Measurements from ENCODE around the gene HIPK2.
"Not testable (repeated sequence)": the region's sequence is repeated elsewhere in the genome, so short reads cannot be mapped to it uniquely, and the experiment has no call there.

HIPK2 gene

DNA sequence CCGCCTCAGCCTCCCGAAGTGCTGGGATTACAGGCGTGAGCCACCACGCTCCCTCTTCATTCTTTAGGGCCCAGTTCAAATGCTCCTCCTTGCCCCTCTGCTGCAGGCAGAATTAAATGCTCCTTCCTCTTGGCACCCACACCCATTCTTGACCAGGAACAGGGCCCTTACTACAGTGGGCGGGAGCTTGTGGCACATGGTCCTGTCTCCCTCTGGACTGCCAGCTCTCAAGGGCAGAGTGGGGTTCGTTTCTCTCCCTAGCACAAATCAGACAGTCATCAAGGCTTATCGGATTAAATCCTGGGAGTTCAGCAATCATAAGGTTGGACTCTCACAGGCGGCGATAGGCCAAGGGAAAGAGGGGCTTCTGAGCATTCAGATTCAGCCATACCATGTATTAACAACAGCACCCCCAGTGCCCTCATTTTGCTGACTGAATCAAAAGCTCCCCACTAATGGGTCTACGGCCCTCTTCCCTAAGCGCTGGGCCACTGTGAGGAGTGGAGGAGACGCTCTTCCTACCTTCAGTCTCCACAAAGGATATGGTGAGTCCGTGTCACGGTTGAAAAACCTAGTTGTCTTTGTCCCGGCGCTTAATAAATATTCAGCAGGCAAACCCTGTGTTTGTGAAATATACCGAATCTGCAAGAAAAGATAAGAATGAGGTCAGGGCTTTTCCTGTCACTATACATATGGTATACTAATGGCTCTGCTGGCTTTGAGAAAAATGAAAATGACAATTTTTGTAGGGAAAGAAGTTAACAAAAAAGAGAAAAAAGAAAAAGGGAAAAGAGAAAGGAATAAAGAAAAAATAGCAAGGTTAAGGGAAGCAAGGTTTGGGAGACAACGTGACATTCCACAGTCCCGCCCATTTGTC, 146.9 kb downstream of the HIPK2 start:
- no peak for DNase-seq (ENCODE audit: low read depth in 2 of 2, low spot score in 1 of 2)

DNA sequence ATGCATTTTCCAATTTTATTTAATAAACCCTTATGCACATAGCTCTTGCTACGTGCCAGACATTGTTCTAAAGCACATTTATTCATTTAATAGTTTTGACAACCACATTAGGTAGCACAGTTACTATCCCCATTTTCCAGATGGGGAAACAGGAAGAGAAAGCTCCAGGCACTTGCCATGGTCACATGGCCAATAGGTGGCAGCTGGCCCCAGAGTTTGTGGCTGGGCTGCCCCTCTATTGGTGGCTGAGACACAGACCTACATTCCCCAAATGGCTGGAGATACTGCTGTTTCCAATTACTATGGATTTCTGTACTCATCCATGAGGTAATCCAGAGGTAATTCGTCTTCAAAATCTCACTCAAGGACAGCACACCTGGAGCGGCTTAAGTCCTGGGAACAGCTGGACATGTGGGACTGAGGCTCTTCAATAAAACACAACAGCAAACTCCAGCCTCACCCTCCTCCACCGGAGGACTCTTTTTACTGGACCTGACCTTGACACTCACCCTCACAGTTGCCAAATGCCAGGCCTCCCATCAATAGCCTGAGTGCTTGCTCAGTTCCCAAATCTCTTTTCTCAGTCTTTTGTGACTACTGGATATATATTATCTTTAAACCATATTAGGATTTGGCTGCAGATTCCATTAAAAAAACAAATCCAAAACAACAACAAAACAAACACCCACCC, 148.3 kb downstream of the HIPK2 start:
- no peak for DNase-seq (ENCODE audit: low read depth in 2 of 2, low spot score in 1 of 2)

DNA sequence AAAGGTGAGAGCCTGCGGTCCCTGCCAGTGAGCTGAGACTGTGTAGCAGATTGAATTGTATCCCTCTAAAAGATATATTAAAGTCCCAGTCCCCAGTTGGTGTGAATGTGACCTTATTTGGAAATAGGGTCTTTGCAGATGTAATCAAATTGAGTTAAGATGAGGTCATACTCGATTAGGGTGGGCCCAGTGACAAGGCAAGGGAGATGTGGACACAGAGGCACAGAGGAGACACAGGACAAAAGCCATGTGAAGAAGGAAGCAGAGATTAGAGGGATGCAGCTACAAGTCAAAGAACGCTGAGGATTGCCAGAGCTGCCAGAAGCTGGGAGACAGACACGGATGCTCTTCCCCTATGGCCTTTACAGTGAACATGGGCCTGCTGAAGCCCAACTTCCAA, 150.0 kb downstream of the HIPK2 start:
- DNase-seq (ENCODE audit: low read depth in 2 of 2, low spot score in 1 of 2): no peak

DNA sequence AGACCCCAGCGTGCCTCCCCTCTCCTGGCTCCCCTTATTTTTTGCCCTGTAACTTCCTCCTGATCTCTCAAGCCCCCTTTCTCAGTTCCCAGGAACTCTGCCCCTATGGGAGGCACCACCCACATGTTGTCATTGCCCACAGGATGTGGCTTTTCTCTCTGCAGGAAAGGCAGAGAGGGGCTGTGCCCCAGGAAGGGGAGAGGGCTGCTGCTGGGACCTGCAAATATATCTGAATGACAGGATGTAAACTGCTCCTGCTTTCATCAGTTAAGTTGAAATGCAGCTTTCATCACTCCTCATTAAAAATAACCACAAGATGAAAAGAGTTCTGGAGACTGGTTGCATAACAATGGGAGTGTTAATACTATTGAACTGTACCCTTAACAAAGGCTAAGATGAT, 151.0 kb downstream of the HIPK2 start:
- no peak for DNase-seq (ENCODE audit: low read depth in 2 of 2, low spot score in 1 of 2)

DNA sequence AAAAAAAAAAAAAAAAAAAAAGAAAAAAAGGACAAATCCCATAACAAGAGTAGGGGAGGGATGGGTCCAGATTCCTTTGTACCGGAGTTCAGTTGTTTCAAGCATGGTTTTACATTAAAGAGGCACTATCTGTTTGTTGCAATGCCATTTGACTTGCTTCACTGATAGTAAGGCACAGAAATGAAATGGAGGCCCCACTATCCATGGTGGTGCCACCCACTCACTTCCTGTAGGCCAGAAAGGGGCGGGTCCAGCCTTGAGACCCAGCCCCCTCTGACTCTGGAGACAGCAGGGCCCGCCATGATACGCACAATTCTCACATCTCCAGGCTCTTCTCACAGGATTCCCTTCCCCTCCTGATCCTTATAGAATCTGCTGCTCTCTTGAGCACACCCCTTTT, 154.3 kb downstream of the HIPK2 start:
- no peak for DNase-seq (ENCODE audit: low read depth in 2 of 2, low spot score in 1 of 2)

GRCh38 chr7:139620676-139621344, 157.0 kb downstream of the HIPK2 start:
- no peak for DNase-seq (ENCODE audit: low read depth in 2 of 2, low spot score in 1 of 2)

DNA sequence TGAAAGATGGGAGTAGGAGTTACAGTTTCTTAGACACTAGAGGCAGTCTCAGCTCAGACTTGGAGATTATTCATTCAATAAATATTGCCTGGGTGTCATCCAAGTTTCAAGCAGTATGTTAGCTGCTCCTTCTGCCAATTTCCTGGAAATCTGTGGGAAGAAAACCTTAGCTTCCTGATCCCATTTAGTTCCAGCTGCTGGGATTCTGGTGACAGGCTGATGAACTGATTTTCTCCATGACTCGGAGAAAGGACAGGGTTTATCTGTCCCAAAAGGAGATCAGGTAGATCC, 158.5 kb downstream of the HIPK2 start:
- no peak for DNase-seq (ENCODE audit: low read depth in 2 of 2, low spot score in 1 of 2)

GRCh38 chr7:139618482-139619366, 159.1 kb downstream of the HIPK2 start:
- DNase-seq (ENCODE audit: low read depth in 2 of 2, low spot score in 1 of 2): no peak

DNA sequence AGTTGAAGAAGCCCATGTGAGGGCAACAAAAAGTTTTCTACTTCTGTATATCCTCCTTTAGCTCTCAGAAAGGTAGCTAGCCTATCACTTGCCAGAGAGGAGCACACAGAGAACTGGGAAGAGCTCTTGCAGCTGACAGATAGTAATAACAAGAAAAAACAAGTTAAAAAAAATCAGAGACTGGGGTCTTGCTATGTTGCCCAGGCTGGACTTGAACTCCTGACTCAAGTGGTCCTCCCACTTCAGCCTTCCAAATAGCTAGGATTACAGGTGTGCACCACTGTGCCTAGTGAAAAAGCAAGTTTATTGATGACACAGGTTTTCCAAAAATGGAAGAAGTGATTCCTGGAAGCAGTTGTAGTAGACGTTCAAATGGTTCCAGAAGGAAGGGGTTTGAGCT, 160.7 kb downstream of the HIPK2 start:
- no peak for DNase-seq (ENCODE audit: low read depth in 2 of 2, low spot score in 1 of 2)

DNA sequence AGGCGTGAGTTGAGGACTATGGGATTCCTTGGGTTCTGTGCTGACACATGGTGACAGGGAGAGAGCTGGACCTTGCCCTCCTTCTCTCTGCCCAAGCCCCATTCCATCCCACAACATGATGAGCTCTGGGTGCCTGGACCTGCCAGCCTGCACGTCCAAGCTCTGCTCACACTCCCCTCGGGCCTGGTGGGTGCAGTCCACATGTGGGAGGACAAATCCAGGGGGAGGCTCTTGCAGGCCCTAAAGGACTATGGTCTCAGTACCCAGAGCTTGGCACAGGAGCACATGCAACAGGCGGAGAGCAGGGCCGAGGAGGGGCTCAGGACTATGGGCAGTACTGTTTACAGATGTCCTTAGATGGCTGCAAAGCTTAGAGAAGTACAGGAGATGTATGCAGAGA, 162.9 kb downstream of the HIPK2 start:
- no peak for DNase-seq (ENCODE audit: low read depth in 2 of 2, low spot score in 1 of 2)

GRCh38 chr7:139613971-139614411, 163.8 kb downstream of the HIPK2 start:
- no peak for DNase-seq (ENCODE audit: low read depth in 2 of 2, low spot score in 1 of 2)

DNA sequence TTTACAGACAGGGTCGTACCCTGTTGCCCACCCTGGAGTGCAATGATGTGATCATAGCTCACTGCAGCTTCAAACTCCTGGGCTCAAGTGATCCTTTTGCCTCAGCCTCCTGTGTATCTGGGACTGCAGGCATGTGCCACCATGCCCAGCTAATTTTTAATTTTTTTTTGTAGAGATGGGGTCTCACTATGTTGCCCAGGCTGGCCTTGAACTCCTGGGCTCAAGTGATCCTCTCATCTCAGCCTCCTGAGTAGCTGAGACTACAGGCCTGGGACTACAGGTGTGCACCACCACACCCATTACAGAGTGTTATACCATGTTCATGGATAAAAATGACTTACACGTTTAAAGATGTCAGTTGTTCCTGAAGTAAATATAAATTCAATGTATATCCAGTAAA, 166.2 kb downstream of the HIPK2 start:
- not testable (repeated sequence) for DNase-seq (ENCODE audit: low read depth in 2 of 2, low spot score in 1 of 2)

DNA sequence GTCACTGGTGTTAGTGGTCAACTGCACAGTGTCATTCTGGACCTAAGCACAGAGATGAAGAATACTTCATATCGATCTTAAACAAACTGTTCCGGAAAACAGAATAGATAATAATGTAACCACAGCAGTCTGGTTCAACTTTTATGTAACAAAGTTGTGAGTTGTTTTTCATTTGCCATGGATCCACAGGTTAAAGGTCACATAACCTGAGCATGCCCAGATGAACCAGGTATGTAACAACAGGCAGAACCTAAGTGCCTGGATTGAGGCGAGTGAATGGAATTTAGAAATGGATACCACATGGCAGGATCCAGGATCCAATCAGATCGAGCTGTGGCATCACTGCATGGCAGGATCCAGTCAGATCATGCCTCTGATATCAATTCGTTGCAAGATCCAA, 167.2 kb downstream of the HIPK2 start:
- no peak for DNase-seq (ENCODE audit: low read depth in 2 of 2, low spot score in 1 of 2)

DNA sequence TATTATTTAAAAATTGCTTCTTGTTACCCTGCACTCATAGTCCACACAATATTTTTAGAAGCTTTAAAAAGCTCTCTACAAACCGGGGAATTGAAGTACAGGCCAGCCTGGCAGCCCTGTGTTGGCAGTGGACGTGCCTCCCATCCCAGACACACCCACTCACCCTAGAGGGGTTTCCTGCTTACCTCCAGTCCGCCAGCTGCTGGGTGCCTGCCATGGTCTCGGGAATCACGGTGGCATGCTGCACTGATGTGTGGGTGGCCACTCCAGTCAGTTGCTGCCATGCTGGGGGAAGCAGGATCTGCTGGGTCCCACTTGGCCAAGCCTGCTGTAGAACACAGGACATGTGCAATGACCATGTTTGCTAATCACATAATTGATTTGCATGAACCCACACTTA, 173.9 kb downstream of the HIPK2 start:
- DNase-seq (ENCODE audit: low read depth in 2 of 2, low spot score in 1 of 2): no peak

GRCh38 chr7:139603282-139603681, 174.5 kb downstream of the HIPK2 start:
- DNase-seq (ENCODE audit: low read depth in 2 of 2, low spot score in 1 of 2): no peak

DNA sequence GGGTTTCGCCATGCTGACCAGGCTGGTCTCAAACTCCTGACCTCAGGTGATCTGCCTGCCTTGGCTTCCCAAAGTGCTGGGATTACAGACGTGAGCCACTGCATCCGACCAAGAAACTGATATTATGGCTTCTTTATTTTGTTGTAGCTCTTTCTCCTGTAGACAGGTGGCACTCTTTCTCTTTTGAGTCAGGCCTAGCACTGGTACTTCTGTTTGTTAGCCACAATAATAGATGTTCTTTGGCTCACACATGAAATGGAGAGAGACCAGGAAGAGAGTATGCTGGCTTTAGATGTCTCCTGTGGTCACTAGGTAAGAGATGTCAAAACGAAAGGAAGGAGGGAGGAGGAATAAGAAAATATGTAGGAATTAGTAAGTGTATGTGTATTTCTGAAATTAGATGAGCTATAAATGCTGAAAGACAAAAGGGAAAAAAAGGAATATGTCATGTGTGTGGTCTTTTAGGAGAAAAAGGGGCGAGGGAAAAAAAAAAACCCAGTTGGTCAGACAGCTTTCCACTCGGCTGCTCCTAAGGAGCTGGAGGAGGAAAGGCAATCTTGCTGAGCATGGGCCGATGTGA, 175.6 kb downstream of the HIPK2 start:
- no peak for DNase-seq (ENCODE audit: low read depth in 2 of 2, low spot score in 1 of 2)

GRCh38 chr7:139601176-139601575, 176.6 kb downstream of the HIPK2 start:
- no peak for DNase-seq (ENCODE audit: low read depth in 2 of 2, low spot score in 1 of 2)

DNA sequence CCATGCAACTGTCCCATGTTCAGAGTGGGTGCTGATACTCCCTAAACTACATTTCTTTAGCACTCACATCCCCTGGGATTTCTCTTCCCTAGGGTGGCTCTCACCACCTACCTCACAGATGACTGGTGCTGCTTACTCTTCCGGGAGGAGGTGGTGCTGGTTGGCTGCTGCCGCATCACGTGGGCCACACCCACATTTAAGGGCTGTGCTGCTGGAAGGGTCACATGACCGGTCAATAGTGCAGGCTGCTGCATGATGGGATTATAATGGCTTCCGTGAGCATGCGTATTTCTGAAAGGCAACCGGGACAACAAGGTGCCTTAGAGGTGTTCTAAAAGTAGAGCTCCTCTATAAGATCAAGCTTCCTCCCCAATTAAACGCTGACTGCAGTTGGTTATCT, 177.5 kb downstream of the HIPK2 start:
- no peak for DNase-seq (ENCODE audit: low read depth in 2 of 2, low spot score in 1 of 2)

DNA sequence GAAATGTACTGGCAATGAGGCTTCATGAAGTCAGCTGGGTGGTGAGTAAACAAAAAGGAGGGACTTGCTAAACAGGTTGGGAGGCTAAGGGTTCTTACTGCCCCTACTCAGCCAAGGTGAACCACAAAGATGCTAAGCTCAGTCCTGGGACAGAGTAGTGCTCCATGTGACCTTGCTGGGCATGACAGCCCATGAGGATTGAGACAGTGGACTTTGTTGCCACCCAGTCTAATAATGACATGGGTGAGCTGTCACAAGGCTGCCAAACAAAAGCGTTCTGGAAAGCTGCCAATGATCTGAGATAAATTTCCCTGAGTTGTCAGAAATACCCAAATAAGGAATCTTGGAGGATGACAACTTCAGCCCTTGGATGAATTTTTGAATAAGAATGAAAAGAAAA, 179.2 kb downstream of the HIPK2 start:
- DNase-seq (ENCODE audit: low read depth in 2 of 2, low spot score in 1 of 2): no peak

- DNase-seq (ENCODE audit: low read depth in 2 of 2, low spot score in 1 of 2): no peak
These were observed 180.8 kb downstream of the HIPK2 start for GRCh38 chr7:139597028-139597427.

GRCh38 chr7:139596626-139597025, 181.2 kb downstream of the HIPK2 start:
- no peak for DNase-seq (ENCODE audit: low read depth in 2 of 2, low spot score in 1 of 2)
